GM12865 (cell line): Measurements from ENCODE around the gene RPS19.

Source experiments
- DNase-seq: peaks from one replicate; pipeline ENCODE4 v3.0.0; 2010; ENCODE audit warnings: low read depth
- H3K4me3 ChIP-seq: 2 replicates; pipeline ENCODE4 v1.5.1; 2011; ENCODE audit warnings: mild to moderate bottlenecking, low read depth, low read length, control low read depth
- TF ChIP-seq, protein P1 (sequence below): IDR thresholded peaks from 2 replicates; pipeline ENCODE4 v1.5.1; 2011; ENCODE audit warnings: low read length, control low read depth, low read depth, inconsistent platforms; ENCODE audit not compliant: insufficient read depth; ENCODE audit errors: missing control alignments

The RPS19 gene

DNA sequence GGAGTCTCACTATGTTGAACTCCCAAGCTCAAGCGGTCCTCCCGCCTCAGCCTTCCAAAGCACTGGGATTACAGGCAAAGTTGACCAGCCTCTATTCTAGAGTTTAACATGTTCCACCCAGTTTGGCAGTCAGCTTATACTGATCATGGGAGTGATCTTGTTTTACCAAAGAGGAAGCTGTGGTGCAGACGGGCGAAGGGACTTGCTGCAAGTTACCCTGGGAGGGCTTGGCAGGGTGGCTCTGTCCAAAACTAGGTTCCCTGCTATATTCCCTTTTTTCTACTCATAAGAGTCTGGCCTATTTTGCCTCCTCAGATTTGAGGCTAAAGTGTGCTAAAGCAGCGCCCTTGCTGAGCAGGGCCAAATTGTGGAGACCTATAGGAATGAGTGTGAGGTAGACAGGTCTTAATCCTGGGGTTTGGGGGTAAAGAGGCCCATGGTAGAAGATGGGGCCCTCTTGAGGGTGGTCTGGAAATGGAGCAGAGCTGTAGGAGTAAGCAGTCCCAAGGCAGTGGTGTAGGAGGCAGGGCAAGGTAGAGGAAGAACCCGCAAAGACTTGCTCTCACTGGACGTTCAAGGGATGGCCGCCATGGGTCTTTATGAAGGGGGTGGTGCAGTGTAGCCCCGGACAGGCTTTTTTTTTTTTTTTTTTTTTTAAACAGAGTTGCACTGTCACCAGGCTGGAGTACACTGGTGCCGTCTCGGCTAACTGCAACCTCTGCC lies 3.3 kb downstream of the RPS19 start:
- peak overlapping the region; percentile 99 for H3K4me3 ChIP-seq
- peak; percentile 9 for DNase-seq
- TF ChIP-seq, protein P1, sequence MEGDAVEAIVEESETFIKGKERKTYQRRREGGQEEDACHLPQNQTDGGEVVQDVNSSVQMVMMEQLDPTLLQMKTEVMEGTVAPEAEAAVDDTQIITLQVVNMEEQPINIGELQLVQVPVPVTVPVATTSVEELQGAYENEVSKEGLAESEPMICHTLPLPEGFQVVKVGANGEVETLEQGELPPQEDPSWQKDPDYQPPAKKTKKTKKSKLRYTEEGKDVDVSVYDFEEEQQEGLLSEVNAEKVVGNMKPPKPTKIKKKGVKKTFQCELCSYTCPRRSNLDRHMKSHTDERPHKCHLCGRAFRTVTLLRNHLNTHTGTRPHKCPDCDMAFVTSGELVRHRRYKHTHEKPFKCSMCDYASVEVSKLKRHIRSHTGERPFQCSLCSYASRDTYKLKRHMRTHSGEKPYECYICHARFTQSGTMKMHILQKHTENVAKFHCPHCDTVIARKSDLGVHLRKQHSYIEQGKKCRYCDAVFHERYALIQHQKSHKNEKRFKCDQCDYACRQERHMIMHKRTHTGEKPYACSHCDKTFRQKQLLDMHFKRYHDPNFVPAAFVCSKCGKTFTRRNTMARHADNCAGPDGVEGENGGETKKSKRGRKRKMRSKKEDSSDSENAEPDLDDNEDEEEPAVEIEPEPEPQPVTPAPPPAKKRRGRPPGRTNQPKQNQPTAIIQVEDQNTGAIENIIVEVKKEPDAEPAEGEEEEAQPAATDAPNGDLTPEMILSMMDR, result no peak

GRCh38 chr19:41864374-41864773 lies 4.3 kb downstream of the RPS19 start:
- TF ChIP-seq, protein P1, result no peak
- DNase-seq, result no peak
- H3K4me3 ChIP-seq, result peak overlapping the region; percentile 8; the same call in 1 of the 2 replicates

DNA sequence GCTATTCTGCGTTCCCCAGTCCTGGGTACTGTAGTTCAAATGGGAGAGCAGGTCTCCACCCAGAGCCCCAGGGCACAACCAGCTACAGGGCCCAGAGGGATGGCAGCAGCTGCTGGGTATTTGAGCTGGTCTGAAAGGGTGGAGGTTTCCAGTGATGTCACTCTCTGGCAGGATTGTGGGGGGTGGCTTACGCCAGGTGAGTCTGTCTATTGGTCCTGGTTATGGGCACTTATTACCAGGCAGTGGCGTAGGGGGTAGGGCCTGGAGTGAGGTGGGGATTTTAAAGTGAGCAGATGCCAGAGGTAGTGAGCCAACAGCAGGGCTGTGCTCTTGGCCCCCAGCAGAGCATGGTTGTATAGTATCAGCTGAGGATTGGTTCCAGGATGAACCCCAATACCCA lies 6.2 kb downstream of the RPS19 start:
- no peak for DNase-seq
- H3K4me3 ChIP-seq, result no peak overlapping the region
- TF ChIP-seq, protein P1, result no peak

- H3K4me3 ChIP-seq, result no peak overlapping the region
- DNase-seq, result no peak
- TF ChIP-seq, protein P1, result no peak
Measured at GRCh38 chr19:41868120-41868988, 8.3 kb downstream of the RPS19 start.

- TF ChIP-seq, protein P1, result no peak
- DNase-seq, result no peak
- no peak overlapping the region for H3K4me3 ChIP-seq
Measured at GRCh38 chr19:41868989-41869300, 8.9 kb downstream of the RPS19 start.

GRCh38 chr19:41869374-41869955 lies 9.4 kb downstream of the RPS19 start:
- TF ChIP-seq, protein P1, result no peak
- no peak overlapping the region for H3K4me3 ChIP-seq
- DNase-seq, result no peak
